ENCODE results near the gene THADA.

THADA gene

GRCh38 chr2:43306197-43306596 is 289.6 kb downstream of the THADA start:
- Histone ChIP-seq H3K27ac (ENCODE audit: low read length) (no peak overlapping the region), H3K9me3 (ENCODE audit: insufficient read depth, low read length, severe bottlenecking) (no peaks in the 10 kb centered on the region), H3K36me3 (ENCODE audit: insufficient read depth, low read length) (no peaks in the 10 kb centered on the region; the same call in 1 of the 2 replicates), H4K20me1 (ENCODE audit: insufficient read depth, low read length) (no peaks in the 10 kb centered on the region), H3K4me3 (ENCODE audit: low read depth in 1 of 2, low read length in 2 of 2) (no peak overlapping the region), H3K9ac (ENCODE audit: low read depth, low read length) (no peak overlapping the region), H3K4me1 (ENCODE audit: insufficient read depth, low read length) (no peaks in the 10 kb centered on the region), H3K4me2 (ENCODE audit: insufficient read depth, low read length) (no peak overlapping the region), H3K27me3 (ENCODE audit: insufficient read depth, low read length, poor library complexity) (no peaks in the 10 kb centered on the region), H2AFZ (ENCODE audit: low read depth, low read length) (no peak overlapping the region), H3K79me2 (ENCODE audit: insufficient read depth, low read length) (no peaks in the 10 kb centered on the region)
- ATAC-seq (ENCODE audit: insufficient read depth, low read depth): no peak
- TF ChIP-seq, protein P1, sequence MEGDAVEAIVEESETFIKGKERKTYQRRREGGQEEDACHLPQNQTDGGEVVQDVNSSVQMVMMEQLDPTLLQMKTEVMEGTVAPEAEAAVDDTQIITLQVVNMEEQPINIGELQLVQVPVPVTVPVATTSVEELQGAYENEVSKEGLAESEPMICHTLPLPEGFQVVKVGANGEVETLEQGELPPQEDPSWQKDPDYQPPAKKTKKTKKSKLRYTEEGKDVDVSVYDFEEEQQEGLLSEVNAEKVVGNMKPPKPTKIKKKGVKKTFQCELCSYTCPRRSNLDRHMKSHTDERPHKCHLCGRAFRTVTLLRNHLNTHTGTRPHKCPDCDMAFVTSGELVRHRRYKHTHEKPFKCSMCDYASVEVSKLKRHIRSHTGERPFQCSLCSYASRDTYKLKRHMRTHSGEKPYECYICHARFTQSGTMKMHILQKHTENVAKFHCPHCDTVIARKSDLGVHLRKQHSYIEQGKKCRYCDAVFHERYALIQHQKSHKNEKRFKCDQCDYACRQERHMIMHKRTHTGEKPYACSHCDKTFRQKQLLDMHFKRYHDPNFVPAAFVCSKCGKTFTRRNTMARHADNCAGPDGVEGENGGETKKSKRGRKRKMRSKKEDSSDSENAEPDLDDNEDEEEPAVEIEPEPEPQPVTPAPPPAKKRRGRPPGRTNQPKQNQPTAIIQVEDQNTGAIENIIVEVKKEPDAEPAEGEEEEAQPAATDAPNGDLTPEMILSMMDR (IDR thresholded peaks at IDR 0.05; ENCODE audit: borderline replicate concordance, extremely low read depth, low read length, poor library complexity, severe bottlenecking): no peak
- TF ChIP-seq EZH2 (IDR thresholded peaks at IDR 0.05; ENCODE audit: borderline replicate concordance, low read depth, low read length, severe bottlenecking): no peak
- DNase-seq: no peak

GRCh38 chr2:43305517-43305916 is 290.3 kb downstream of the THADA start:
- no peaks in the 10 kb centered on the region for H3K4me1 ChIP-seq (ENCODE audit: insufficient read depth, low read length)
- no peaks in the 10 kb centered on the region for H3K79me2 ChIP-seq (ENCODE audit: insufficient read depth, low read length)
- no peak overlapping the region for H3K9ac ChIP-seq (ENCODE audit: low read depth, low read length)
- H3K4me3 ChIP-seq (ENCODE audit: low read depth in 1 of 2, low read length in 2 of 2): no peak overlapping the region
- H3K27ac ChIP-seq (ENCODE audit: low read length): no peak overlapping the region
- H3K4me2 ChIP-seq (ENCODE audit: insufficient read depth, low read length): no peak overlapping the region
- DNase-seq (no peak), ATAC-seq (ENCODE audit: insufficient read depth, low read depth) (no peak)
- H3K36me3 ChIP-seq (ENCODE audit: insufficient read depth, low read length): no peaks in the 10 kb centered on the region; the same call in 1 of the 2 replicates
- no peaks in the 10 kb centered on the region for H3K9me3 ChIP-seq (ENCODE audit: insufficient read depth, low read length, severe bottlenecking)
- no peaks in the 10 kb centered on the region for H4K20me1 ChIP-seq (ENCODE audit: insufficient read depth, low read length)
- no peak for TF ChIP-seq EZH2 (IDR thresholded peaks at IDR 0.05; ENCODE audit: borderline replicate concordance, low read depth, low read length, severe bottlenecking)
- TF ChIP-seq, protein P1 (IDR thresholded peaks at IDR 0.05; ENCODE audit: borderline replicate concordance, extremely low read depth, low read length, poor library complexity, severe bottlenecking): no peak
- H3K27me3 ChIP-seq (ENCODE audit: insufficient read depth, low read length, poor library complexity): no peaks in the 10 kb centered on the region
- H2AFZ ChIP-seq (ENCODE audit: low read depth, low read length): no peak overlapping the region

- TF ChIP-seq, protein P1 (IDR thresholded peaks at IDR 0.05; ENCODE audit: borderline replicate concordance, extremely low read depth, low read length, poor library complexity, severe bottlenecking): no peak
- no peak for TF ChIP-seq EZH2 (IDR thresholded peaks at IDR 0.05; ENCODE audit: borderline replicate concordance, low read depth, low read length, severe bottlenecking)
- no peaks in the 10 kb centered on the region for H3K9me3 ChIP-seq (ENCODE audit: insufficient read depth, low read length, severe bottlenecking)
- DNase-seq: no peak
- H3K36me3 ChIP-seq (ENCODE audit: insufficient read depth, low read length): no peaks in the 10 kb centered on the region; the same call in 1 of the 2 replicates
- H3K4me1 ChIP-seq (ENCODE audit: insufficient read depth, low read length): no peaks in the 10 kb centered on the region
- H3K79me2 ChIP-seq (ENCODE audit: insufficient read depth, low read length): no peaks in the 10 kb centered on the region
- ATAC-seq (ENCODE audit: insufficient read depth, low read depth): no peak
- no peak overlapping the region for H3K4me3 ChIP-seq (ENCODE audit: low read depth in 1 of 2, low read length in 2 of 2)
- H4K20me1 ChIP-seq (ENCODE audit: insufficient read depth, low read length): no peaks in the 10 kb centered on the region
- no peaks in the 10 kb centered on the region for H3K27me3 ChIP-seq (ENCODE audit: insufficient read depth, low read length, poor library complexity)
- no peak overlapping the region for H3K9ac ChIP-seq (ENCODE audit: low read depth, low read length)
- no peak overlapping the region for H2AFZ ChIP-seq (ENCODE audit: low read depth, low read length)
- H3K4me2 ChIP-seq (ENCODE audit: insufficient read depth, low read length): no peak overlapping the region
- no peak overlapping the region for H3K27ac ChIP-seq (ENCODE audit: low read length)
These were observed 290.8 kb downstream of the THADA start for GRCh38 chr2:43305012-43305411.

DNA sequence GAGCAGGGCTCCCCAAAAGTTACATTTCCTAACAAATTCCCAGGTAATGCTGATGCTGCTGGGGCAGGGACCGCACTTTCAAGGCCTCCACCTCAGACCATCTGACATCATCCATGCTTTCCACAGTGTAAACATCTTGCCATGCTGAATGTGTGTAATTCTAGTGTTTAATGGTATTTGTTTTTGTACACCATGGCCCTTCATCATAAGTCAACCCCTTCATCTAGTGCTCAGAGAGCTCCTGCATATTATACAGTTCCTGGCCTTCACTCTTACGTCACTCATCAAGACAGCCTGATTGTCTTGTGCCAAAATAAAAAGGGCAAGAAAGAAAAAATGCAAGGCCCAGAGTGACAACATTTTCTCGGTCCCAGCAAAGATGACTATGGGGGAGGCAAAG is 291.9 kb downstream of the THADA start:
- no peak overlapping the region for H3K4me3 ChIP-seq (ENCODE audit: low read depth in 1 of 2, low read length in 2 of 2)
- no peak overlapping the region for H3K9ac ChIP-seq (ENCODE audit: low read depth, low read length)
- no peak overlapping the region for H3K27ac ChIP-seq (ENCODE audit: low read length)
- DNase-seq (no peak), ATAC-seq (ENCODE audit: insufficient read depth, low read depth) (no peak)
- no peaks in the 10 kb centered on the region; the same call in 1 of the 2 replicates for H3K36me3 ChIP-seq (ENCODE audit: insufficient read depth, low read length)
- TF ChIP-seq, protein P1 (IDR thresholded peaks at IDR 0.05; ENCODE audit: borderline replicate concordance, extremely low read depth, low read length, poor library complexity, severe bottlenecking): no peak
- TF ChIP-seq EZH2 (IDR thresholded peaks at IDR 0.05; ENCODE audit: borderline replicate concordance, low read depth, low read length, severe bottlenecking): no peak
- H4K20me1 ChIP-seq (ENCODE audit: insufficient read depth, low read length): no peaks in the 10 kb centered on the region
- no peaks in the 10 kb centered on the region for H3K4me1 ChIP-seq (ENCODE audit: insufficient read depth, low read length)
- no peaks in the 10 kb centered on the region for H3K9me3 ChIP-seq (ENCODE audit: insufficient read depth, low read length, severe bottlenecking)
- H3K27me3 ChIP-seq (ENCODE audit: insufficient read depth, low read length, poor library complexity): no peaks in the 10 kb centered on the region
- H2AFZ ChIP-seq (ENCODE audit: low read depth, low read length): no peak overlapping the region
- H3K4me2 ChIP-seq (ENCODE audit: insufficient read depth, low read length): no peak overlapping the region
- no peaks in the 10 kb centered on the region for H3K79me2 ChIP-seq (ENCODE audit: insufficient read depth, low read length)
